ENCODE results near the gene CFAP73. TPM values are rescaled to one million over a fixed set of nuclear protein-coding genes. Genes with fewer than 3 reads are reported as not detected.

CFAP73 gene
- total and polyA plus RNA-seq, 2 experiments from 2014 or later = 0.50 to 0.59 TPM

GRCh38 chr12:113142173-113142885 is 7.2 kb upstream of the CFAP73 start (continued):
- TF ChIP-seq, protein P1, sequence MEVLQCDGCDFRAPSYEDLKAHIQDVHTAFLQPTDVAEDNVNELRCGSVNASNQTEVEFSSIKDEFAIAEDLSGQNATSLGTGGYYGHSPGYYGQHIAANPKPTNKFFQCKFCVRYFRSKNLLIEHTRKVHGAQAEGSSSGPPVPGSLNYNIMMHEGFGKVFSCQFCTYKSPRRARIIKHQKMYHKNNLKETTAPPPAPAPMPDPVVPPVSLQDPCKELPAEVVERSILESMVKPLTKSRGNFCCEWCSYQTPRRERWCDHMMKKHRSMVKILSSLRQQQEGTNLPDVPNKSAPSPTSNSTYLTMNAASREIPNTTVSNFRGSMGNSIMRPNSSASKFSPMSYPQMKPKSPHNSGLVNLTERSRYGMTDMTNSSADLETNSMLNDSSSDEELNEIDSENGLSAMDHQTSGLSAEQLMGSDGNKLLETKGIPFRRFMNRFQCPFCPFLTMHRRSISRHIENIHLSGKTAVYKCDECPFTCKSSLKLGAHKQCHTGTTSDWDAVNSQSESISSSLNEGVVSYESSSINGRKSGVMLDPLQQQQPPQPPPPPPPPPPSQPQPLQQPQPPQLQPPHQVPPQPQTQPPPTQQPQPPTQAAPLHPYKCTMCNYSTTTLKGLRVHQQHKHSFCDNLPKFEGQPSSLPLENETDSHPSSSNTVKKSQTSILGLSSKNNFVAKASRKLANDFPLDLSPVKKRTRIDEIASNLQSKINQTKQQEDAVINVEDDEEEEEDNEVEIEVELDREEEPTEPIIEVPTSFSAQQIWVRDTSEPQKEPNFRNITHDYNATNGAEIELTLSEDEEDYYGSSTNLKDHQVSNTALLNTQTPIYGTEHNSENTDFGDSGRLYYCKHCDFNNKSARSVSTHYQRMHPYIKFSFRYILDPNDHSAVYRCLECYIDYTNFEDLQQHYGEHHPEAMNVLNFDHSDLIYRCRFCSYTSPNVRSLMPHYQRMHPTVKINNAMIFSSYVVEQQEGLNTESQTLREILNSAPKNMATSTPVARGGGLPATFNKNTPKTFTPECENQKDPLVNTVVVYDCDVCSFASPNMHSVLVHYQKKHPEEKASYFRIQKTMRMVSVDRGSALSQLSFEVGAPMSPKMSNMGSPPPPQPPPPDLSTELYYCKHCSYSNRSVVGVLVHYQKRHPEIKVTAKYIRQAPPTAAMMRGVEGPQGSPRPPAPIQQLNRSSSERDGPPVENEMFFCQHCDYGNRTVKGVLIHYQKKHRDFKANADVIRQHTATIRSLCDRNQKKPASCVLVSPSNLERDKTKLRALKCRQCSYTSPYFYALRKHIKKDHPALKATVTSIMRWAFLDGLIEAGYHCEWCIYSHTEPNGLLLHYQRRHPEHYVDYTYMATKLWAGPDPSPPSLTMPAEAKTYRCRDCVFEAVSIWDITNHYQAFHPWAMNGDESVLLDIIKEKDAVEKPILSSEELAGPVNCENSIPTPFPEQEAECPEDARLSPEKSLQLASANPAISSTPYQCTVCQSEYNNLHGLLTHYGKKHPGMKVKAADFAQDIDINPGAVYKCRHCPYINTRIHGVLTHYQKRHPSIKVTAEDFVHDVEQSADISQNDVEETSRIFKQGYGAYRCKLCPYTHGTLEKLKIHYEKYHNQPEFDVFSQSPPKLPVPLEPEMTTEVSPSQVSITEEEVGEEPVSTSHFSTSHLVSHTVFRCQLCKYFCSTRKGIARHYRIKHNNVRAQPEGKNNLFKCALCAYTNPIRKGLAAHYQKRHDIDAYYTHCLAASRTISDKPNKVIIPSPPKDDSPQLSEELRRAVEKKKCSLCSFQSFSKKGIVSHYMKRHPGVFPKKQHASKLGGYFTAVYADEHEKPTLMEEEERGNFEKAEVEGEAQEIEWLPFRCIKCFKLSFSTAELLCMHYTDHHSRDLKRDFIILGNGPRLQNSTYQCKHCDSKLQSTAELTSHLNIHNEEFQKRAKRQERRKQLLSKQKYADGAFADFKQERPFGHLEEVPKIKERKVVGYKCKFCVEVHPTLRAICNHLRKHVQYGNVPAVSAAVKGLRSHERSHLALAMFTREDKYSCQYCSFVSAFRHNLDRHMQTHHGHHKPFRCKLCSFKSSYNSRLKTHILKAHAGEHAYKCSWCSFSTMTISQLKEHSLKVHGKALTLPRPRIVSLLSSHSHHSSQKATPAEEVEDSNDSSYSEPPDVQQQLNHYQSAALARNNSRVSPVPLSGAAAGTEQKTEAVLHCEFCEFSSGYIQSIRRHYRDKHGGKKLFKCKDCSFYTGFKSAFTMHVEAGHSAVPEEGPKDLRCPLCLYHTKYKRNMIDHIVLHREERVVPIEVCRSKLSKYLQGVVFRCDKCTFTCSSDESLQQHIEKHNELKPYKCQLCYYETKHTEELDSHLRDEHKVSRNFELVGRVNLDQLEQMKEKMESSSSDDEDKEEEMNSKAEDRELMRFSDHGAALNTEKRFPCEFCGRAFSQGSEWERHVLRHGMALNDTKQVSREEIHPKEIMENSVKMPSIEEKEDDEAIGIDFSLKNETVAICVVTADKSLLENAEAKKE (CRISPR knock-in tag; IDR thresholded peaks at IDR 0.05) = no peak
- no peak for TF ChIP-seq ZNF331 (CRISPR knock-in tag; IDR thresholded peaks at IDR 0.05; ENCODE audit: low read depth)
- no peak for TF ChIP-seq POLR2AphosphoS5 (IDR thresholded peaks at IDR 0.05; ENCODE audit: low read depth)
- no peak for TF ChIP-seq ZNF114 (CRISPR knock-in tag; IDR thresholded peaks at IDR 0.05)
- TF ChIP-seq, protein P2, sequence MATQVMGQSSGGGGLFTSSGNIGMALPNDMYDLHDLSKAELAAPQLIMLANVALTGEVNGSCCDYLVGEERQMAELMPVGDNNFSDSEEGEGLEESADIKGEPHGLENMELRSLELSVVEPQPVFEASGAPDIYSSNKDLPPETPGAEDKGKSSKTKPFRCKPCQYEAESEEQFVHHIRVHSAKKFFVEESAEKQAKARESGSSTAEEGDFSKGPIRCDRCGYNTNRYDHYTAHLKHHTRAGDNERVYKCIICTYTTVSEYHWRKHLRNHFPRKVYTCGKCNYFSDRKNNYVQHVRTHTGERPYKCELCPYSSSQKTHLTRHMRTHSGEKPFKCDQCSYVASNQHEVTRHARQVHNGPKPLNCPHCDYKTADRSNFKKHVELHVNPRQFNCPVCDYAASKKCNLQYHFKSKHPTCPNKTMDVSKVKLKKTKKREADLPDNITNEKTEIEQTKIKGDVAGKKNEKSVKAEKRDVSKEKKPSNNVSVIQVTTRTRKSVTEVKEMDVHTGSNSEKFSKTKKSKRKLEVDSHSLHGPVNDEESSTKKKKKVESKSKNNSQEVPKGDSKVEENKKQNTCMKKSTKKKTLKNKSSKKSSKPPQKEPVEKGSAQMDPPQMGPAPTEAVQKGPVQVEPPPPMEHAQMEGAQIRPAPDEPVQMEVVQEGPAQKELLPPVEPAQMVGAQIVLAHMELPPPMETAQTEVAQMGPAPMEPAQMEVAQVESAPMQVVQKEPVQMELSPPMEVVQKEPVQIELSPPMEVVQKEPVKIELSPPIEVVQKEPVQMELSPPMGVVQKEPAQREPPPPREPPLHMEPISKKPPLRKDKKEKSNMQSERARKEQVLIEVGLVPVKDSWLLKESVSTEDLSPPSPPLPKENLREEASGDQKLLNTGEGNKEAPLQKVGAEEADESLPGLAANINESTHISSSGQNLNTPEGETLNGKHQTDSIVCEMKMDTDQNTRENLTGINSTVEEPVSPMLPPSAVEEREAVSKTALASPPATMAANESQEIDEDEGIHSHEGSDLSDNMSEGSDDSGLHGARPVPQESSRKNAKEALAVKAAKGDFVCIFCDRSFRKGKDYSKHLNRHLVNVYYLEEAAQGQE (IDR thresholded peaks at IDR 0.05; ENCODE audit: unreplicated experiment) = no peak
